ENCODE measurements around the gene NDST1. TPM values are rescaled to one million over a fixed set of nuclear protein-coding genes. Genes with fewer than 3 reads are reported as not detected.

The NDST1 gene
- total and polyA plus RNA-seq, 10 of the 15 experiments (the other 5 are each of a cell fraction or from before 2014, with no cell fraction given), result 0.20 to 53.5 (median 12.9) TPM

DNA sequence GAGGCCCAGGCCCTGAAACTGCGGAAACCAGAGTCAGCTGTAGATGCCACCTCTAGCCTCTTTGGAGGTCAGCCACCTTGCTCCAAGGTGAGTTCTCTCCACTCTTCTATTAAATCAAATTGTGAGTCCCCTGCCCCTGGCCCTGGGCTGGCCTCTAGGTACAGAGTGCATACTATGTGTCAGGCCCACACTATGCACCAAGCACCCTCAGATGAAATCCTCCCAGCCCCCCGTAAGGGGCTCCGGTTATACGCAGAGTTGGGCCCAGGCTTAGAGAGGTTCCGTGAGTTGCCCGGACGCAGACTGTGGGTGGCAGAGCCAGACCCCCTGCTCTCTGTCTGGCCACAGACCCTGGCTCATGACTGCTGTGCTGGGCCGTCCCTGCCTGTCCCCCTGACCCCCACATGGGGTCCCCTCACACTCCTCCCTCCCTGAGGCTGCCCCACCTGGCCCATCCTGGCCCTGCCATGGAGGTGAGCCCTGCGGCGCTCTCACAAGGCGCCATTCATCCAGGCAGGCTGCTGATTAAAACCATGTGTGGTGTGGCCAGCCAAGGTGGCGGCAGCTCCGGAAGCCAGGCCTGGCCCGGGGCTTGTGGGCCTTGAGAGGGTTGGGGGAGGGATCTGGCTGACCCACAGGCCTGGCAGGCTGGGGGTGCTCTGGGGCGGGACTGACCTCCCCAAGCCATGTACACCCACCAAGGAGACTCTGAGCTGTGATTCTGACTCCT, 67.1 kb downstream of the NDST1 start:
- H2AFZ ChIP-seq (ENCODE audit: control insufficient read depth, low read depth, low read length), result no peak overlapping the region
- no peaks in the 10 kb centered on the region for H3K4me1 ChIP-seq (ENCODE audit: control insufficient read depth, insufficient read depth, low read length)
- no peaks in the 10 kb centered on the region for H4K20me1 ChIP-seq (ENCODE audit: control insufficient read depth, insufficient read depth)
- no peak overlapping the region for H3K27ac ChIP-seq (ENCODE audit: control insufficient read depth, insufficient read depth)
- in situ Hi-C loops (cut with MboI), result no loop called here
- ATAC-seq (no peak), DNase-seq (ENCODE audit: low read depth, low spot score) (no peak), FAIRE-seq (no peak)
- no peak overlapping the region for H3K4me2 ChIP-seq (ENCODE audit: control insufficient read depth, insufficient read depth)
- H3K4me3 ChIP-seq, result no peak overlapping the region
- ChIA-PET CTCF (interaction anchor here (0.7 to 2.3 kb wide), 5 partner anchors 9 to 83 kb away, joined by 3 to 8 read pairs (median 5); no protein-coding TSS in a partner anchor), POLR2A (interaction anchor here (0.6 kb wide), 1 partner anchor 484 kb away, joined by 3 read pairs; no protein-coding TSS in a partner anchor), SMC1A (ENCODE audit: uncharacterized antibody, unreplicated experiment) (no interaction called here), RAD21 (ENCODE audit: unreplicated experiment) (interaction anchor here (2.0 kb wide), 1 partner anchor 15 kb away, joined by 7 read pairs; no protein-coding TSS in a partner anchor)
- WGBS (ENCODE audit: insufficient coverage, insufficient replicate concordance, low lambda C conversion rate, missing lambda C conversion rate), result 61% methylated on average over 15 of the region's 15 CpGs
- no peak overlapping the region for H3K9ac ChIP-seq (ENCODE audit: control insufficient read depth, insufficient read depth, low read length)
- intact Hi-C loops (cut with micrococcal nuclease; ENCODE audit: unreplicated experiment), result no loop called here
- H3K9me3 ChIP-seq (replicated peaks; ENCODE audit: control insufficient read depth, insufficient read depth, low read length), result no peaks in the 10 kb centered on the region
- no TSS peak for BruUV-seq (replicated peaks)
- no peaks in the 10 kb centered on the region; a peak in 1 of 4 replicates for H3K27me3 ChIP-seq (replicated peaks in 1 of 2; ENCODE audit: control insufficient read depth in 2 of 2, insufficient read depth in 2 of 2, low read length in 1 of 2)
- no peaks in the 10 kb centered on the region for H3K79me2 ChIP-seq (ENCODE audit: control insufficient read depth, insufficient read depth, low read length)
- no peaks in the 10 kb centered on the region for H3K36me3 ChIP-seq (ENCODE audit: control insufficient read depth in 2 of 2, insufficient read depth in 2 of 2, low read length in 1 of 2)
- TF ChIP-seq, protein P1, sequence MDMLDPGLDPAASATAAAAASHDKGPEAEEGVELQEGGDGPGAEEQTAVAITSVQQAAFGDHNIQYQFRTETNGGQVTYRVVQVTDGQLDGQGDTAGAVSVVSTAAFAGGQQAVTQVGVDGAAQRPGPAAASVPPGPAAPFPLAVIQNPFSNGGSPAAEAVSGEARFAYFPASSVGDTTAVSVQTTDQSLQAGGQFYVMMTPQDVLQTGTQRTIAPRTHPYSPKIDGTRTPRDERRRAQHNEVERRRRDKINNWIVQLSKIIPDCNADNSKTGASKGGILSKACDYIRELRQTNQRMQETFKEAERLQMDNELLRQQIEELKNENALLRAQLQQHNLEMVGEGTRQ (IDR thresholded peaks at IDR 0.05; ENCODE audit: borderline replicate concordance, low read depth, low read length), result no peak
- TF ChIP-seq YBX1 (IDR thresholded peaks at IDR 0.05) (no peak), CTCF (IDR thresholded peaks at IDR 0.05 in 2 of 3, conservative IDR thresholded peaks at IDR 0.05 in 1 of 3; ENCODE audit: control insufficient read depth in 2 of 3, extremely low read depth in 1 of 3, insufficient read depth in 1 of 3, low read depth in 3 of 3, low read length in 3 of 3) (no peak), NR2C2 (IDR thresholded peaks at IDR 0.05; ENCODE audit: borderline replicate concordance, control insufficient read depth, insufficient read length, low read depth) (no peak), HDGF (IDR thresholded peaks at IDR 0.05) (no peak), SIX5 (IDR thresholded peaks at IDR 0.05; ENCODE audit: low read depth, low read length, severe bottlenecking) (no peak), SRF (IDR thresholded peaks at IDR 0.05; ENCODE audit: low read depth in 2 of 2, low read length in 2 of 2) (no peak), ATF7 (IDR thresholded peaks at IDR 0.05; ENCODE audit: low read depth) (no peak), RAD21 (IDR thresholded peaks at IDR 0.05; ENCODE audit: insufficient read depth, low read depth, low read length) (no peak), ESRRA (IDR thresholded peaks at IDR 0.05; ENCODE audit: low read length) (no peak), PAX5 (IDR thresholded peaks at IDR 0.05; ENCODE audit: borderline replicate concordance, low read depth, low read length) (no peak), CBFB (IDR thresholded peaks at IDR 0.05; ENCODE audit: low read depth) (no peak), PML (IDR thresholded peaks at IDR 0.05; ENCODE audit: low read length) (no peak), STAT1 (conservative IDR thresholded peaks at IDR 0.05) (no peak), PRDM15 (CRISPR knock-in tag; IDR thresholded peaks at IDR 0.05) (no peak), MYB (IDR thresholded peaks at IDR 0.05; ENCODE audit: borderline replicate concordance, low read depth, low read length) (no peak)
- TF ChIP-seq, protein P2, sequence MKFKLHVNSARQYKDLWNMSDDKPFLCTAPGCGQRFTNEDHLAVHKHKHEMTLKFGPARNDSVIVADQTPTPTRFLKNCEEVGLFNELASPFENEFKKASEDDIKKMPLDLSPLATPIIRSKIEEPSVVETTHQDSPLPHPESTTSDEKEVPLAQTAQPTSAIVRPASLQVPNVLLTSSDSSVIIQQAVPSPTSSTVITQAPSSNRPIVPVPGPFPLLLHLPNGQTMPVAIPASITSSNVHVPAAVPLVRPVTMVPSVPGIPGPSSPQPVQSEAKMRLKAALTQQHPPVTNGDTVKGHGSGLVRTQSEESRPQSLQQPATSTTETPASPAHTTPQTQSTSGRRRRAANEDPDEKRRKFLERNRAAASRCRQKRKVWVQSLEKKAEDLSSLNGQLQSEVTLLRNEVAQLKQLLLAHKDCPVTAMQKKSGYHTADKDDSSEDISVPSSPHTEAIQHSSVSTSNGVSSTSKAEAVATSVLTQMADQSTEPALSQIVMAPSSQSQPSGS (IDR thresholded peaks at IDR 0.05; ENCODE audit: low read length), result no peak

All from GM12878 (cell line).